ENCODE measurements around the gene LOXL1.
A peak's percentile ranks its signal among the peaks of the same experiment; 100 is the strongest.

LOXL1 gene

GRCh38 chr15:73930790-73931281 is 4.6 kb downstream of the LOXL1 start:
- no peak for DNase-seq (ENCODE audit: low read depth)

GRCh38 chr15:73931441-73931840 is 5.2 kb downstream of the LOXL1 start:
- peak; percentile 80 for DNase-seq (ENCODE audit: low read depth)
- H3K4me3 ChIP-seq (ENCODE audit: low read depth, low read length): no peak overlapping the region
- TF ChIP-seq MYC (IDR thresholded peaks at IDR 0.05; ENCODE audit: low read depth, low read length): 0 out of 2 replicates have a peak, but pooled peaks have one; percentile 44
- TF ChIP-seq POLR2A (IDR thresholded peaks at IDR 0.05; ENCODE audit: extremely low read depth, insufficient read length): no peak
- no peak for TF ChIP-seq CTCF (IDR thresholded peaks at IDR 0.05; ENCODE audit: low read depth, low read length)
- peak; percentile 60; the same call in 1 of the 2 replicates for TF ChIP-seq MAX (IDR thresholded peaks at IDR 0.05; ENCODE audit: low read depth, low read length)

More at GRCh38 chr15:73930790-73931281, 4.6 kb downstream of the LOXL1 start:
- H3K4me3 ChIP-seq (ENCODE audit: low read depth, low read length): no peak overlapping the region
- TF ChIP-seq MYC (IDR thresholded peaks at IDR 0.05; ENCODE audit: low read depth, low read length) (no peak), MAX (IDR thresholded peaks at IDR 0.05; ENCODE audit: low read depth, low read length) (no peak), POLR2A (IDR thresholded peaks at IDR 0.05; ENCODE audit: extremely low read depth, insufficient read length) (no peak), CTCF (IDR thresholded peaks at IDR 0.05; ENCODE audit: low read depth, low read length) (no peak)

- DNase-seq (ENCODE audit: low read depth): no peak
- TF ChIP-seq MYC (IDR thresholded peaks at IDR 0.05; ENCODE audit: low read depth, low read length) (no peak), POLR2A (IDR thresholded peaks at IDR 0.05; ENCODE audit: extremely low read depth, insufficient read length) (no peak), CTCF (IDR thresholded peaks at IDR 0.05; ENCODE audit: low read depth, low read length) (no peak), MAX (IDR thresholded peaks at IDR 0.05; ENCODE audit: low read depth, low read length) (no peak)
- H3K4me3 ChIP-seq (ENCODE audit: low read depth, low read length): no peak overlapping the region
These were observed 6.3 kb downstream of the LOXL1 start for GRCh38 chr15:73932381-73933191.

GRCh38 chr15:73934281-73934680 is 8.0 kb downstream of the LOXL1 start:
- no peak for DNase-seq (ENCODE audit: low read depth)
- TF ChIP-seq POLR2A (IDR thresholded peaks at IDR 0.05; ENCODE audit: extremely low read depth, insufficient read length) (no peak), MYC (IDR thresholded peaks at IDR 0.05; ENCODE audit: low read depth, low read length) (no peak), CTCF (IDR thresholded peaks at IDR 0.05; ENCODE audit: low read depth, low read length) (no peak), MAX (IDR thresholded peaks at IDR 0.05; ENCODE audit: low read depth, low read length) (no peak)

GRCh38 chr15:73935547-73935946 is 9.3 kb downstream of the LOXL1 start:
- DNase-seq (ENCODE audit: low read depth): peak; percentile 79
- H3K4me3 ChIP-seq (ENCODE audit: low read depth, low read length): no peak overlapping the region

More at GRCh38 chr15:73934281-73934680, 8.0 kb downstream of the LOXL1 start:
- H3K4me3 ChIP-seq (ENCODE audit: low read depth, low read length): no peak overlapping the region

More at GRCh38 chr15:73935547-73935946, 9.3 kb downstream of the LOXL1 start:
- TF ChIP-seq MYC (IDR thresholded peaks at IDR 0.05; ENCODE audit: low read depth, low read length): no peak; the same call in 1 of the 2 replicates
- TF ChIP-seq MAX (IDR thresholded peaks at IDR 0.05; ENCODE audit: low read depth, low read length): peak; percentile 18; the same call in 1 of the 2 replicates
- no peak for TF ChIP-seq CTCF (IDR thresholded peaks at IDR 0.05; ENCODE audit: low read depth, low read length)
- TF ChIP-seq POLR2A (IDR thresholded peaks at IDR 0.05; ENCODE audit: extremely low read depth, insufficient read length): no peak

Measured in NB4 (cell line).